ENCODE measurements around the gene PCP4.

DNA sequence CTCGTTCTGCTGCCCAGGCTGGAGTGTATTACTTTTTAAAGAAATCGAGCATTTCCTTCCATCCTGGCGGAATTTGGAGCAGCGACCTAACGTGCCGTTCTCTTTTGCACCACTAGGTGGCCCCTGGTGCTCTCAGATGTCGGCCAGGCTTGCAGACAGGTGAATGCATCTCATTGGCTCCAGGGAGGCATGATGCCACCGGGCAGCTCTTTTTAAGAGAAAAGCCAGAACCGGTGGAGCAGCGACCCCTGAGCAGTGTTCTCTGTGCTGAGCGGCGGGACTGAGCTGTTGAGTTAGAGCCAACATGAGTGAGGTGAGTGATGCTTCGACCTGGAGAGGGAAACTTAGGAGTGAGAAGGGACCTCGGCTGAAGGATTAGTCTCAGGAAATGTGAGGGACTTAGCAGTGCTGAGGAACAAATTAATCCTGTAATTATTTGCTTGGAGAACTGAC is at the start of gene PCP4:
- TF ChIP-seq CTCF (IDR thresholded peaks at IDR 0.05), result peak; percentile 49 to 86 (median 61)
- no peak for TF ChIP-seq POLR2A (IDR thresholded peaks at IDR 0.05)
